Karpas-422 (cell line): ENCODE data around the gene PRKCE. TPM values are rescaled to one million over a fixed set of nuclear protein-coding genes. Genes with fewer than 3 reads are reported as not detected.
A peak's percentile ranks its signal among the peaks of the same experiment; 100 is the strongest.

Experiments
- DNase-seq: peaks from one replicate; pipeline ENCODE4 v3.0.0-alpha.2; 2015
- H2AFZ ChIP-seq: fragments of 200-600 bp; sonication (generic); 2 replicates; pipeline ENCODE4 v1.6.1; 2014; ENCODE audit warnings: antibody characterized with exemption, low read length, mixed read lengths
- H3K27ac ChIP-seq: fragments of 200-600 bp; sonication (generic); 2 replicates; pipeline ENCODE4 v1.5.1; 2014; ENCODE audit warnings: mild to moderate bottlenecking, low read length, moderate library complexity
- H3K27me3 ChIP-seq: fragments of 200-600 bp; sonication (generic); 2 replicates; pipeline ENCODE4 v1.6.1; 2014; ENCODE audit warnings: low read length, mixed read lengths
- H3K36me3 ChIP-seq: fragments of 200-600 bp; sonication (generic); 2 replicates; pipeline ENCODE4 v1.6.1; 2014; ENCODE audit warnings: low read length, mixed read lengths; ENCODE audit not compliant: insufficient read depth
- H3K4me1 ChIP-seq: fragments of 200-600 bp; sonication (generic); 2 replicates; pipeline ENCODE4 v1.6.1; 2014; ENCODE audit warnings: mild to moderate bottlenecking, low read length, mixed read lengths
- H3K4me2 ChIP-seq: fragments of 200-600 bp; sonication (generic); 2 replicates; pipeline ENCODE4 v1.6.1; 2014; ENCODE audit warnings: low read length, low read depth, mild to moderate bottlenecking; ENCODE audit not compliant: poor library complexity, severe bottlenecking
- H3K4me3 ChIP-seq: fragments of 200-600 bp; sonication (generic); 2 replicates; pipeline ENCODE4 v1.5.1; 2014; ENCODE audit warnings: mild to moderate bottlenecking, antibody characterized with exemption, low read length, mixed read lengths
- H3K79me2 ChIP-seq: fragments of 200-600 bp; sonication (generic); 2 replicates; pipeline ENCODE4 v1.6.1; 2014; ENCODE audit warnings: mild to moderate bottlenecking, low read length, mixed read lengths
- H3K9ac ChIP-seq: fragments of 200-600 bp; sonication (generic); 2 replicates; pipeline ENCODE4 v1.6.0; 2014; ENCODE audit warnings: low read length
- H3K9me2 ChIP-seq: fragments of 200-600 bp; sonication (generic), shearing (Covaris generic); replicated peaks from 2 replicates; pipeline ENCODE4 v1.6.0; 2014; ENCODE audit warnings: mild to moderate bottlenecking, low read length, moderate library complexity; ENCODE audit not compliant: insufficient read depth
- H3K9me3 ChIP-seq: fragments of 300-700, 200-600 bp; sonication (generic); 2 replicates; pipeline ENCODE4 v1.6.1; 2014; ENCODE audit warnings: low read length, mixed read lengths
- H4K20me1 ChIP-seq: fragments of 200-600 bp; sonication (generic); 2 replicates; pipeline ENCODE4 v1.6.1; 2014; ENCODE audit warnings: mild to moderate bottlenecking, antibody characterized with exemption, low read length, low read depth; ENCODE audit not compliant: insufficient read depth
- total RNA-seq: library from RNA; depleted of rRNA; stranded (reverse); fragments of >200 nt; shearing (Covaris generic); gene quantifications from 2 replicates; pipeline ENCODE4 v1.2.3, GENCODE V29; 2014; ENCODE audit warnings: low replicate concordance

PRKCE gene
- total RNA-seq, 1 experiment from 2014 or later = 61.8 TPM

DNA sequence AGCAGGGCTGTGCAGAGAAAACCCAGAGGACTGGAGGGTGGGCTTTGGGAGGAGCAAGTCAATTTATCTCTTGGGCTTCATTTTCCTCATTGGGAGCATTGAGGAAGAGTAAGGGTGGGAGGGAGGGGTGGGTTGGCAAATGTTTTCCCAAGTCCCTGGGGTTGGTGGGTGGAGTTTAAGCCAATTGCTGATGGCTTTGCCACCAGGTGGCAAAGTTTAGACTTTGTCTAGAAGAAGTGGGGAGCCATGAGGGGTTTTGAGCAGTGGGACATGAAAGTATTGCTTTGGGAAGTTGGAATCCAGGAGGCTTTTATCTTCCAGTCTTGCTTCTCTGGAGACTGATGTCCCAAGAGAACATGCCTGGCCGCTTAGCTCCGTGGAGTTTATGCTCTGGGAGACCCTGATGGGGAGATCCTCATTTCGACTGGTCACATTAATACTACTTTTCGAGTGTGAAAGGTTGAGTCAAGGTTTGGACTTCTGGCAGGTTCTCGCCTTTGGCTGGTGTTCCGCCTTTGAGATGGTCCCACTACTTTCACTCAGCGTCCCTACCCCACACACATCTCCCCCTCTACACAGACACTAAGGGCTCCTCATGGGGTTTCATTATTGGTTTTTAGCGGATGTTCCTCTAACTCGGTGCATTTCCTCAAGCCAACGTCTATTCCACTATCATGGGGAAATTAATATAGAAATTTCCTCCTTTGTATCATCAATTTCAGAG lies 126.7 kb downstream of the PRKCE start:
- peaks cover 87% of the 10 kb centered on the region for H3K4me1 ChIP-seq
- no peaks in the 10 kb centered on the region for H3K9me3 ChIP-seq
- no peak overlapping the region for H2AFZ ChIP-seq
- H3K4me3 ChIP-seq = no peak overlapping the region
- no peak for DNase-seq
- no peaks in the 10 kb centered on the region for H3K27me3 ChIP-seq
- H3K79me2 ChIP-seq = peaks cover 99% of the 10 kb centered on the region
- no peak overlapping the region for H3K4me2 ChIP-seq
- no peaks in the 10 kb centered on the region; the same call in 1 of the 2 replicates for H4K20me1 ChIP-seq
- 0 out of 2 replicates have a peak, but pooled peaks cover 10% of the 10 kb centered on the region for H3K36me3 ChIP-seq
- H3K9ac ChIP-seq = no peak overlapping the region
- H3K27ac ChIP-seq = no peak overlapping the region
- H3K9me2 ChIP-seq = no peaks in the 10 kb centered on the region

GRCh38 chr2:45778720-45779171 lies 127.3 kb downstream of the PRKCE start:
- H3K36me3 ChIP-seq = 0 out of 2 replicates have a peak, but pooled peaks cover 10% of the 10 kb centered on the region
- no peak overlapping the region for H3K4me2 ChIP-seq
- H2AFZ ChIP-seq = no peak overlapping the region
- H3K27ac ChIP-seq = peak overlapping the region; percentile 90; the same call in 1 of the 2 replicates
- peaks cover 99% of the 10 kb centered on the region for H3K79me2 ChIP-seq
- H4K20me1 ChIP-seq = no peaks in the 10 kb centered on the region; the same call in 1 of the 2 replicates
- H3K9ac ChIP-seq = no peak overlapping the region
- peaks cover 85% of the 10 kb centered on the region for H3K4me1 ChIP-seq
- H3K27me3 ChIP-seq = no peaks in the 10 kb centered on the region
- H3K9me3 ChIP-seq = no peaks in the 10 kb centered on the region
- no peak overlapping the region for H3K4me3 ChIP-seq
- H3K9me2 ChIP-seq = no peaks in the 10 kb centered on the region
- peak; percentile 87 for DNase-seq

- Histone ChIP-seq H3K4me2 (peak overlapping the region; percentile 68), H4K20me1 (no peaks in the 10 kb centered on the region; the same call in 1 of the 2 replicates), H3K9me2 (no peaks in the 10 kb centered on the region), H3K4me3 (peak overlapping the region; percentile 42; the same call in 1 of the 2 replicates), H3K79me2 (peaks cover 99% of the 10 kb centered on the region), H3K36me3 (0 out of 2 replicates have a peak, but pooled peaks cover 10% of the 10 kb centered on the region), H3K9ac (peak overlapping the region; percentile 58), H2AFZ (no peak overlapping the region), H3K27ac (peak overlapping the region; percentile 90), H3K9me3 (no peaks in the 10 kb centered on the region), H3K4me1 (peaks cover 81% of the 10 kb centered on the region), H3K27me3 (no peaks in the 10 kb centered on the region)
- DNase-seq = peak; percentile 67
Observed at GRCh38 chr2:45780541-45781463, 129.3 kb downstream of the PRKCE start.

GRCh38 chr2:45781464-45781811 lies 130.0 kb downstream of the PRKCE start:
- Histone ChIP-seq H3K4me2 (peak overlapping the region; percentile 68), H3K9ac (0 out of 2 replicates have a peak overlapping the region, but pooled peaks have one; percentile 3), H4K20me1 (no peaks in the 10 kb centered on the region), H3K4me1 (peaks cover 81% of the 10 kb centered on the region), H3K27me3 (no peaks in the 10 kb centered on the region), H3K36me3 (0 out of 2 replicates have a peak, but pooled peaks cover 10% of the 10 kb centered on the region), H3K79me2 (peaks cover 99% of the 10 kb centered on the region), H3K9me3 (no peaks in the 10 kb centered on the region), H3K9me2 (no peaks in the 10 kb centered on the region), H3K4me3 (no peak overlapping the region), H3K27ac (peak overlapping the region; percentile 90), H2AFZ (no peak overlapping the region)
- DNase-seq = no peak

- Histone ChIP-seq H3K4me3 (no peak overlapping the region), H3K27ac (peak overlapping the region; percentile 90), H3K36me3 (0 out of 2 replicates have a peak, but pooled peaks cover 10% of the 10 kb centered on the region), H2AFZ (no peak overlapping the region), H3K9me3 (no peaks in the 10 kb centered on the region), H3K9ac (no peak overlapping the region), H3K27me3 (no peaks in the 10 kb centered on the region), H3K4me2 (no peak overlapping the region), H4K20me1 (no peaks in the 10 kb centered on the region), H3K9me2 (no peaks in the 10 kb centered on the region), H3K4me1 (peaks cover 86% of the 10 kb centered on the region), H3K79me2 (peaks cover 99% of the 10 kb centered on the region)
- no peak for DNase-seq
Observed at GRCh38 chr2:45782436-45782835, 131.0 kb downstream of the PRKCE start.

- H3K79me2 ChIP-seq = peaks cover 99% of the 10 kb centered on the region
- H2AFZ ChIP-seq = no peak overlapping the region
- H3K4me1 ChIP-seq = peaks cover 91% of the 10 kb centered on the region
- H3K4me3 ChIP-seq = no peak overlapping the region
- no peaks in the 10 kb centered on the region for H4K20me1 ChIP-seq
- 0 out of 2 replicates have a peak, but pooled peaks cover 10% of the 10 kb centered on the region for H3K36me3 ChIP-seq
- no peak overlapping the region for H3K4me2 ChIP-seq
- no peaks in the 10 kb centered on the region for H3K27me3 ChIP-seq
- DNase-seq = no peak
- no peaks in the 10 kb centered on the region for H3K9me3 ChIP-seq
- H3K9me2 ChIP-seq = no peaks in the 10 kb centered on the region
- H3K9ac ChIP-seq = no peak overlapping the region
- H3K27ac ChIP-seq = peak overlapping the region; percentile 90; the same call in 1 of the 2 replicates
Observed at GRCh38 chr2:45782986-45783385, 131.5 kb downstream of the PRKCE start.

GRCh38 chr2:45786030-45786835 lies 134.8 kb downstream of the PRKCE start:
- no peaks in the 10 kb centered on the region for H3K9me2 ChIP-seq
- peaks cover 100% of the 10 kb centered on the region for H3K79me2 ChIP-seq
- no peak overlapping the region for H3K4me3 ChIP-seq
- DNase-seq = no peak
- H2AFZ ChIP-seq = no peak overlapping the region
- no peak overlapping the region for H3K9ac ChIP-seq
- peaks cover 91% of the 10 kb centered on the region for H3K4me1 ChIP-seq
- no peaks in the 10 kb centered on the region for H4K20me1 ChIP-seq
- no peak overlapping the region for H3K4me2 ChIP-seq
- H3K36me3 ChIP-seq = no peaks in the 10 kb centered on the region
- H3K27ac ChIP-seq = peak overlapping the region; percentile 44; the same call in 1 of the 2 replicates
- H3K9me3 ChIP-seq = no peaks in the 10 kb centered on the region
- no peaks in the 10 kb centered on the region for H3K27me3 ChIP-seq
